Limb (tissue), 2 donors: Measurements from ENCODE around the gene SREBF1.

Experiments used
- DNase-seq, 2 donors: peaks; one replicate each; pipeline ENCODE4 v3.0.0-alpha.2; 2016; ENCODE audit errors: extremely low spot score in 2 of 2

Gene SREBF1

DNA sequence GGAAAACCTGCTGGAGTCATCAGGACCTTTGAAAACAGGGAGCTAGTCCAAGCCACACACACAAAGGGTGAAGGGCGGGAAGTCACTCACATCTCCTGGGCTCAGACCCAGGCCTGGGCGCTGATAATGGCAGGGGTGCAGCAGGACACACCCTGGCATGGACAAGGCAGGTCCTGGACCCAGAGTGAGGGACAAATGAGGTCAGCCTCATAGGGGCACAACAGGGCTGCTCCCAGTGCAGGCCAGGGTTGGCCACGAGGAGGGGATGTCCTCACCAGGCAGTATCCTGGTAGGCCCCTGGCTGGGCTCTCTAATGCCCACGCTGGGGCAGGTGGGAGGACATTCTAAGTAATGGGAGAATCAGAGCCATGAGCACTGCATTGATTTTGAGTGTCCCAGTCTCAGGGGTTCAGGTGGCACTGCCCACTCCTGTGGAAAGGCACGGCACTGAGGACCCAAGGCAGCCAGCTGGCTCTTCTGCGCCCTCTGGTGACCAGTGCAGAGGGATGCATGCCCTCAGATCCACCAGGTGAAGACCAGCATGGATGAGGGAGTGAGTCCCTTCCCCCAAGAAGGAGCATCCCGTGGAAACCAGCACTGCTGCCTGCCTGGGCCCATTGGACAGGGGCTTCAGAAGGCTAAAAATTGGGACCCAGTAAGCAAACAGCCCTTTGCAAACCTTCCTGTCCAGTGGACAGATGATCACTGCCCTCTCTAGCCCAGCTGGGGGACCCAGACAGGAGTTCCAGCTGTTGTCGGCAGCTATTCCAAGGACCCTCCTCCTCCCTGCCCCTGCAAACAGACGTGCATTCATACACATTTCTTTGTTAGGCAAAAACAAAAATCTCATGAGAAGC, 23.4 kb upstream of the SREBF1 start:
- peak; percentile 53 to 79 for DNase-seq

DNA sequence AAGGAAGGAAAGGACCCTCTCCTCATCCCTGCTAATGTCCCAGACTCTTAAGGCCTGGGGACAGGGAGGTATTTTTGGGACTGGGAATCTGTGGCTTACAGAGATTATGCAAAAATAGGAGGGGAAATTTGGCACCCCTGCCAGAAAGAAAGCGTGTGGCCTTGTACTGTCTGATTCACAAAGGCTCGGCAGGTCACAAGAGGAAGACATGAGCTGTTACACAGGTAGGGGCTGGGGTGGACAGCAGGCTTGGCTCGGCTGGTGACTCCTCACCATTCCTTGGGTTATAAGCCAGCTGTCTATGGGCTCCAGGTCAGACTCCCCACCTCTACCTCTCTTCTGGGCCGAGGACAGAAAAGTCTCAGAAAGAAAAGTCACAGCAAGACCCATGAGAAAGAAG, 20.7 kb upstream of the SREBF1 start:
- DNase-seq: no peak

DNA sequence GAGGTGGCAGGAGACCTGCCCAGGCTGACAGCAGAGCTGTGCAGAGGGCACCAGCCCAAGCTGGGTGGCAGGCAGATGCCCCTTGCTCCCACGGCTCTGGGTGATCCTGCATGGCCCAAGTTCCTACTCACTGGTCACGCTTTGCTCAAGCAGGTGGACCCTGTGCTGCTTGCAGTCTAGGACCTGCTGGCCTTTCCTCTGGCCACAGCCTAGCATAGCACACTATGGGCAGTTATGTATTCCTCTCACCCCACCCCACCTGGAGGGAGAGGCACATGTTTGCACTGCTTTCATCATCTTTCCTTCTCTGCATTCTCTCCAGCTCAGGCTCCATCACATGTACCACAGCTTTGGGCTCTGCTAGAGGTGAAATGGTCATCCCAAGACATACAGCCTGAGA, 19.6 kb upstream of the SREBF1 start:
- DNase-seq: no peak

DNA sequence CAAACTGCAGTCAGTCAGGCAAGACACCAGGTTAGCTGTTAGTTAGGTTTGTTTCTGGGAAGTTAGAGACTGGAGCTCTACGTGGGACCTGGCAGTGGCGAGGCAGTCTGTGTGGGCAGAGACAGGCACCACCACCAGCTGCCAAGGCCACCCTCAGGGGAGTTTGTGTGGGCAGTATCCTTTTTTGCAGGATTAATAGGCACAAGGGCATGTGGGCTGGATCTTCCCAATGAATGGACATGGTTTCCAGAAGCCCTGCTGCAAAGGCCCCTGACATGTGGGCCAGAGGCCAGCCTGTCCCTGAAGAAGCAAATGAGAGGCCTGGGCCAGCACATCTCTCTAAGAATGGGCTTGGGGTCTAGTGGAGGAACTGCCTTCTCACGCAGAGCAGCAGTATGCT, 19.2 kb upstream of the SREBF1 start:
- DNase-seq: no peak

DNA sequence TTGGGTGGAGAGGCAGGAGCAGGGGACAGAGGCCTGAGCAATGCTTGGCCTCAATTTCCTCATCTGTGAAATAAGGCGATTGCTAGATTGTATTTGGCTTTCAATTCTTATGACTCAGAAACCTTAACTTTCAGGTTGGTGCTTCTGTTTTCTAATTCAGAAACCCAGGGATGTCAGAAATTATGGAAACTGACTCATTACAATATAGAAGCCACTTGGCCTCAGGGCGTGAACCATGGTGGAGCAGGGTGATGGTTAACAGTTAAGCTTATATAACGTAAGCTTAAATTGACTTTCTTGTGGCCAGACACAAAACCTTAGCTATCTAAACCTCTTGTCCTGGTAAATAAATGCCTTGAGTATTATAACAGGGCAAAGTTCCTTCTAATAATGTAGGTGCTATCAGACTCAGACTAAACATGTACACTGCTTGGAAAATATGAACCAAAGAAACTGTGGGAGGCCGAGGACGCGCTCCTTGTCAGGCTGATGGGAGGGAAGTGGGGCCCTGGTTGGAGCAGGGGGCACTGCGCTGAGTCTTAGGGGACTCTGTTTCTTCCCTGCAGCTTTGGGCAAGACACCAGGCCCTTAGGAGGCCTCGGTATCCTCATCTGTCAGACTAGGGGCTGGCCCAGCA, 17.1 kb upstream of the SREBF1 start:
- DNase-seq: no peak

DNA sequence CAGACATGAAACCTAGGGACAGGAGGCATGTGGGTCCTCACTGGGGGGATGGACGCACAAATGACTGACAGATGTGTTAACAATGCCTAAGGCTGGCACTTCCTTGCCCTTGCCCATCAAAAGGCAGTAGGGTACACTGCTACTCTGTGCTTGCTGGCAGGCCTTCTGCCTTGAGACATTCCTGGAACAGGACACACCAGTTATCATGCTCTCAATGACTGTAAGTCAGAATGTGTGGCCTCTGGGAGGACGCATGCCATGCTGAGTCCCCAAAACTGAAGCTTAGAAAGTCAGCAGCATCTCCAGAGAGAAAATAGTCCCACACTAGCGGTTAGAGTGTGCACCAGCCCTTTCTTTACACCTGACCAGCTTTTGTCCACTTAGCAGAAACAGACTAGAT, 16.1 kb upstream of the SREBF1 start:
- DNase-seq: no peak

DNA sequence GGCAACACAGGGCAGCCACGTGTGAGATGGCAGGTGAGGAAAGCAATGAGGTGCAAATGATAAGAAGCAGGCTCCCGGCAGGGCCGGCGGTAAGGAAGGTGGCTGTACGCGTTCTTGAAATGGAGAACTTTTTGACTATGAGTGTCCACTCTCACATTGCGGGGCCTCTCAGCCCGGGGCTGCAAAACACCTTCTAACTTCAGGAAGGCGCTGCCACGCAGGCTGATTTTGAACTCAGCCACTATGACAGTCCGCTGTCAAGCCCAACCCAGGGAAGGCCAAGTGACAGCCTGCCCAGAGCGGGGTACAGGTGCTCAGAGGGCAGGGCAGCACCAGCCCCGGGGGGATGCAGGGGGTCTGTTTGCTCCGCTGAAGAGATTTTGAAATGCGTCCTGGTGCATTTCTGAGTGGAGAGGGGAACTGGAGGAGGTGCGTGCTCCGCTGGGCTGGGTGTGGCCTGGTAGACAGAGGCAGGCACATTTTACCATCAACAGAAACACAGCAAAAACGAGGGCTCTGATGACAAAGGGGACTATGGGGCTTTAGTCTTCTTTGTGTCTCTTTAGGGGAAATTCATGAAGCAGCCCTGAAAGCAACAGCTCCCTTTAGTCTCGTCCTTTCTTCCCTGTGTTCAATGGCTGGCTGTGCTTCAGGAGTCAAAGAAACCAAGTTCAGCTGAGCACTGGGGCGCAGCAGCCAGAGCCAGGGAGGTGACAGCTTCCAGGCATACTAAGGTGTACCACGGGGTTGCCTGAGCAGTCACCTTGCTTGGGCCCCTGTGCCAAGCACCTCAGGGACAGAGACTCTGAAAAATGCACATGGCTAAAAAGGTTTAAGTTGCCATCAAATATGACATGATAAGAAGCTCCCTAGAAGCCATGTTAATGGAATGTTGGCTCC, 14.6 kb upstream of the SREBF1 start:
- DNase-seq: no peak

DNA sequence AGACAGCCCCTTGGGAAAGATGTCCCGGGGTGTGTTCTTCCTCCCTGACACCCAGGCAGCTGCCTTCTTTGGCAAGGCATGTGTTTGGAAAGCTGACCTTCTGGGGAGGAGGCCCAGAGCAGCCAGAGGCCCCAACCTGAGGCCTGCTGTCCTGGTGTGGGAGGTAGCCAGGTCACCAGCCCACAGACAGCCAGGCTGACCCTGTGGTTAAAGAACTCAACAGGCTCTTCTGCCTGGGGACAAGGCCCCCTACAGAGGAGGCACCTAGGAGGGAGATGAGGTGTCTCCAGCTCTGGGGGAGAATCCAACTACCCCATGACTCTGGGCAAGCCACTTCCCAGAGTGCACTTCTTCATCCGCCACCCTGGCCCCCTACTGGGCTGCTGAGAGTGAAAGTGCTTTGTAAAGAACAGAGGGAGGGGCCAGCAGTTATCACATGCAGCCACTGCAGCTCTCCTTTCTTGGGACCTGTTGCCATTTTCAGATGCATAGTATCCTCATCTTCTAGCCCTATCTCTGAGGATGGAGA, 13.1 kb upstream of the SREBF1 start:
- no peak for DNase-seq

DNA sequence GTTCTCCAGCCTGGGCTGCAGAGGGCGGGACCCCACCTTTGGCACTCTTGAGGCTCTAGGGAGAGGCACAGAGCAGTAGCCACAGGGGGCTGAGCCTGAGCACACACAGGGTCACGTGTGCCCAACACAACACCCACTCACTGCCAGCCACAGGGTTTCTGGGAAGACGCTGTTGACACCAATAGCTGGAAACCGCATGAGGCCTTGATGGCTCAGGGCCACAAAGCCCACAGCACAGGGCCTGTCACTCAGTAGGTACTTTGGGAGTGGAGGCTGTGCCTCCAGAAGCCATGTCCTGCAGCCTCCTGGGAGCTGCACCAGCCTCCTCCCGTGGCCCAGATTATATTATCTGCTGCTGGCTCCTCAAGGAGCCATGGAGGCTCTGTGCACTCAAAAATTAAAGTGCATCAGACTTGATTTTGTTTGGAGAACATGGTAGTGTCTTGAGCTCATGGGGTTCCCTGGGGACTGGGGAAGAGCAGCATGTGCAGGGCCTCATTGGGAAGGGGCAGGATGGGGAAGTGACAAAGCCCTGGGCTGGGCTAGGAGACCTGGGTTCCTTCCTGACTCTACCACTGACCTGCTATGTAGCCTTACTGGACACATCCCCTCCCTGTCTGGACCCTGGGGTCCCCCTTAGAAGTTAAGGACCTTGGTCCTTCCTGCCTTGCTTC, 12.5 kb upstream of the SREBF1 start:
- no peak for DNase-seq

DNA sequence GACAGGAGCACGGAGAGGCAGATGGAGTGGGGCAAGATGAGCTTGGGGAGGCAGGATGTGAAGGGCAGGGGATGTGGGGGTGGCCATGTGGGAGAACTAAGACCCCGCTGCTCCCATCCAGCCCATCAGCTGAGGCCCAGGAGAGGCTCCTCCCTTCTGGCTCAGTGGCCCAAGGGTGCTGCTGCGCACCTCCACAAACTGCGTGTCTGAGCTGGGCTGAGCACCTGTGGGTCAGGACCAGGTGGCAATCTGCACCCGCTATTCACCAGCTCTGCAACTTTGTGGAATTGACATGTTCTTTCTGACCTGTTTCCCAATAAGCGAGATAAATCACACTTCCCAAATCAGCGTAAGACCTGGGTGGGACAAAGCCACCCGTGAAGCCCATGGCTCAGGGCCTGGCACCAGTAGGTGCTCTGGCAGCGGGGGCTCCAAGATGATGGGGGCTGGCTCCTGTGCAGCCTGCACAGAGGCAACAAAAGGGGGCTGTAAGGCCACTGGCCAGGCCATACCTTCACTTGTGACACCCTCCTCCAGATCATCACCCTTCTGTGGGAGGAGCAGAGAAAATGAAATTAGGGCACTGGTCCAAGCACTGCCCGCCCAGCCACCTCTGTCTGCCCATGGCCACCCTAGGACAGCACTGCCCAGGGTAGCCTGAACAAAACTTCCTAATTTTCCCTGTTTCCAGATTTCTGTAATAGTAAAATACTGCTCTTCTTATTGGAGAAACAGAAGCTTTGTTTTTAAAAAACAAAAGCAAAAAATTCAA, 11.7 kb upstream of the SREBF1 start:
- no peak for DNase-seq

DNA sequence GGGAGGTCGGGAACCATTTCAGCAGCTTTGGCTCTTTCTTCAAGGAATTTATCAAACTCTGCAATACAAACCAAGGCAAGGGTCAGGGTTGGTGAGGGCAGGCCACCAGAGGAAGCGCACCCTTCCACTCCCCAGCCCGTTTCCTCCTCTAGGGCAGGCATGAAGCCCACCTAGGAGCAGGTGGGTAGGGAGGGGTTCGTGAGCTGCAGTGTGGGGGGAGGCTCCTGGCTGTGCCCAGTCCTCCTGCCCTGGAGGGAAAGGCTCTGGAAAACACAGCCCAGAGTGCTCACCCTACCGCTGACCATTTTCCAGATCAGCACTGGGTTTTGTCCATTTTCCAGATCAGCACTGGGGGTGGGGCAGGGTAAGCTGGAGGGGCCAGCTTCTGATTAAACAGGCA, 10.9 kb upstream of the SREBF1 start:
- DNase-seq: no peak

DNA sequence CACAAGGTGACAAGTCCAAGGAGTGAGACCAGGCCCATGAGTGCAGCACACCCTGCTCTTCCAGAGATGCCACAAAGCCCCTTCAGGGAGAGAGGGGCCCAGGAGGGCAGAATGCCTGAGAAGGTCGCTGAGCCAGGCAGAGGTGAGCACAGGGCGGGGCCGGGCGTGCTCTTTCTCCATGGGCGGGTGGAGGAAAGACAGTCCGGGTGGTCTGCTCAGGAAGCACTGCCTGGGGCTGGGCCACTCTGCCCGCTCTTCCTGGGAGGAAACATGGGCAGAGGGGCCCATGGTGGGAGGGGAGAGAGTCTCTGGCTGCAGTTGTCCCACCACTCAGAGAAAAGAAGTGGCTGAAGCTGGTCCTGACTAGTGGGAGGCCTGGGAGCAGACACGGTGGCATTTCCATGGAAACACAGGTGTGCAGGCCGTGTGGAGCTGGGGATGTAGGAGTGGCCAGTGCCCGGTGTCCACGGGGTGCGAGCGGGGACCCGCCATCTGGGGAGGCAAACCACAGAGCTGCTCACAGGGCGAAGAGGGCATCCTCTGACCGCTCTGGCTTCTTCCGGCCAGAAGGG, 10.4 kb upstream of the SREBF1 start:
- no peak for DNase-seq

DNA sequence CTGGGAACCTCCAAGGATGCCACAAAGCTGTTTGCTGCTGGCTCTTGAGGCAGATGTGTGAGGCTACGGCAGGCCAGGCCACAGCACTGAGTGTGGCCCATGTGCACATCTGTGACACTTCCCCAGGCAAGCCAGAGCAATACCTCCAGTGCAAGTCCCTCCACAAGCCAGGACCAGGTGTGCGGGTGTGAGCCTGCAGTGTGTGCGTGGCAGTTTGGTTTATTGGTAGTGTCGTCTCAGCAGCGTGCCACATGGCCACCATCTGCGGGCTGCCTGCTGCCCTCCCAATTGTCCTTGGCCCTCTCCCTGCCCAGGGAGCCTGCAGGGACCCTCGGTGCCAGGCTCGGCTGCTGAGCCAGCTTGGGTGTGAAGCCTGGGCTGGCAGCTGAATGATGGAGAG, 9.9 kb upstream of the SREBF1 start:
- DNase-seq: no peak

DNA sequence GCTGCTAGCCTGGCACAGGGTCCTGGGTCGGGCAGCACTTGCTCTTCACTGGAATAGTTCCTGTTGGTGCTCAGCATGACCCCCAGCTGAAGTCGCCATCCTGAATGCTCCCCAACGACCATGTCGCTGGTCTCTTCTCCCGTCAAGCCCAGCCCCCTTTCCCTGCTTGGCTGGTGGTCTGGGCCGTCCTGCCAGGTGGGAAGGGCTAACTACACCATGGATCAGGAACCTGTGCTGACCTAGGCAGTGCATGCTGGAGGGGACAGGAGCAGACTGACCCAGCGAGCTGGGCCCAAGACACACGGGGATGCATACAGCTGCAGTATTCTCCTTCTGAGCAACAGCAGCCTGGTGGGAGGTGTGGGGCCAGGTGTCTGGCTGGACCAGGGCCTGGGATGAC, 9.2 kb upstream of the SREBF1 start:
- no peak for DNase-seq

DNA sequence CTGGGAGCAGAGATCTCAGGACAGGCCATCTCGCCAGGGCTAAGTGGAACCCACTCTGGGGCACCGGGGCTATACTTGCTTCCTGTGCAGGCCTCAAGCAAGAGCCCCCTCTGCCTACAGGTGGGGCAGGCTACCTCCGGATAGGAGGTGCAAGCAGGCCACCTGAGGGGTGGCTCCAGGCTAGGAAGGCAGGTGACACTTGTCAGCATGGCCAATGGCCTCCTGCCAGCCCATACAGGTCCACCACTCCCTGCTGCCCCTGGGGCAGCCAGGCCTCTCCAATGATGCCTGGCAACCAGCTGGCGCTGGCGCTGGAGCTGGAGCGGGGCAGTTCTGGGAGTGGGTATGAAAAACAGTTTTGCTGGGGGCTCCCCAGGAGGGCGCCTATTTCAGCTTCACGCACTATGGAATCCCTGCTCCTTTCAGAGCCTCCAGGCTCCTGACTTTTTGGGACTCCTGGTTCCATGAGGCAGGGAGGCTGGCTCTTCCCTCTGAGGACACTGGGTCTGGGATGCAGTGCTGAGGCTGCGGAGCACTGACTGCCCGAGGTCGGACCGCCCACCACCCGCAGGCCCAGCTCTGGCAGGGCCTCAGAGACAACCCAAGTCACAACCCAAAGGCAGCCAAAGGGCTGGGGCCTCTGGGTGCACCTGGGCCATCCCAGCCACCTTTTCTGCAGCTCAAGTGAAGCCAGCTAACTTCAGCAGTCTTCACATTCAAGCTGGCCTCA, 8.4 kb upstream of the SREBF1 start:
- DNase-seq: peak in 1 of 2 donors; percentile 29

DNA sequence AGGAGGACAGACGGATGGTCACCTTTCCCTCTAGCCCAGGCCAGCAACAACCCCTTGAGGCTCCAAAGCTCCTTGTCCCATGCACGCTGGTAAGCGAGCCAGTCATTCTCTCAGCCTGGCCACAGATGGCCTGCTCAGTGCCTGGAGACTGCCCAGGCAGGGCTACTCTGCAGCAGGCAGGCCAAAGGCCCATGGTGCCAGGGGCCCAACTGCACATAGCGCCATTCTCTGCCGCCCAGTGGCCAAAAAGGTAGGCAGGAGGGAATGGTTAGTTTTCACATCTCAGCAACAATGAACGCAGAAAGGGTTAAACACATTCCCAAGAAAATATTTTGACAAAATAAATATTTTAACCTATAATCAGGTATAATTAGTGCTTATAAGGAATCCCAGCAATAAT, 7.7 kb upstream of the SREBF1 start:
- no peak for DNase-seq

DNA sequence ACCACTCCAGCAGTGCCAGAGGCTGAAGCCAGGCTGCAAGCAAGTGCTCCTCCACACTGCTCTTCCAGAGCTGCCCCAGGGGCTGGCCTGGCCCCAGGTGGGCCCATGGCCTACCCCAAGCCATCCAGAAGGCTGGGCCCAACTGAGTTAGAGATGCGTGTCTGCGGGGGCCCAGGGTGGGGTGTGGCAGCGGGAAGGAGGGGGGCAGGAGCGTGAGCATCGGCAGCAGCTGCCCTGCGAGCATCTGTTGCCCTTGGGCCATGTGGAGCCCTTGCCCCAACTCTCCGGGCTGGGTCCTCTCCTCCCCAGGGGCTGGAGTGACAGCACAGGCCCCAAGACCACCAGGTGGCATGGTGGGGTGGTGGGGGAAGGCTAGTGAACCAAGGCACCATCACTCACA, 7.3 kb upstream of the SREBF1 start:
- DNase-seq: peak in 1 of 2 donors; percentile 35

DNA sequence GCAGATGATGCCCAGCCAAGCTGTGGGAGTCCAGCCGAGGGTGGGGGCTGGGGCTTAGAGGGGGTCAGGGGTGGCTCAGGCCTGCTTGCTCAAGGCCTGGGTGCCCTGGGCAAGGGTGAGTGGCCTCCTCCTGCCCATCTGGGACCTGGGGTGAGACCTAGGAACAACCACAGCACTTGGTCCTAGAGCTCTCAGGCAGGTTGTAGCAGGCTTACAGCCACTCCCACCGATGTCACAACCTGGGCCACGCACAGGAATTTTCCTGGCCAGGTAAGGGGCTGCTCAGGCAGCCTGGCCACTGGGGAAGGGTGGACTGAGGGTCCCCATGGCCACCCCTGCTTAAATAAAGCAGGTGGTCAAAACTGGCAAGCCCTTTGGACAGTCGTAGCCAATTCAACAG, 6.3 kb upstream of the SREBF1 start:
- DNase-seq: no peak

DNA sequence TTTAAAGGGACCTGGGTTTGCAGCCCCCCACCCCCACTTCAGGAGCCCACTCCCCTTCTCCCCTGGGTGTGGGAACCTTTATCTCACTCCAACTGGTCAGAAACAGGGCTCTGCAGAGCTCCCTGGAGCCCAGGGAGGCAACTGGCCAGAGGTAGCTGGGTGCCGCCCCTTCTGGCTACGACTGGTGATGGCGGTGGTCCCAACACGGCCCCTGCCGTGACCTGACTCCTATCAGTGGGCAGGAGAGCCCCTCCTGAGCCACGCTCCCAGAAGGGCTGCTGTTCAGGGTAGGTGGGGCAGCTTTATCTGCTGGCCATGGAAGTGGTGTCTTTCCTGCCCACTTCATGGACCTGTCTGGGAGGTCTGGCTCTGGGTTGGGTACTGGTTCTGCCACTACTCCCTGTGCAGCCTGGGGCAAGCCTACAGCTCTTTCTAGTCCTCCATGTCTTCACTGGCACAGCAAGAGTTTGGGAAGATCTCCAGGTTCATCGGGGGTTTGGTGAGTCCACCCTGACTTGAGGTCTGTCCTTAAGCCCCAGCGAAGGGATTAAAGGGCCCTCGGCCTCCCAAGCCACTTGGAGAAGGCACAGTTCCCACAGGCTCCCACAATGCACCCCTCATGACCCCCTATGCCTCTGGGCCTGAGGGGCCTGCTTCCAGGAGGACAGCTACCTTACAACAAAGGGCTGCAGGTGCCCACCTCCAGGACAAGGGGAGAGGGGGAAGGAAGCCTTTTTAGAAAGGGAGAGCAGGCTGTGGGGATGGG, 5.5 kb upstream of the SREBF1 start:
- DNase-seq: no peak
